GM18517 (cell line): ENCODE data around the gene SLC4A9.
A peak's percentile ranks its signal among the peaks of the same experiment; 100 is the strongest.
"Not testable (repeated sequence)": the region's sequence is repeated elsewhere in the genome, so short reads cannot be mapped to it uniquely, and the experiment has no call there.

Experiments used
- ATAC-seq: cut with Tn5 transposase; IDR thresholded peaks from one replicate; pipeline ENCODE4 v1.9.1; 2021; ENCODE audit warnings: mild to moderate bottlenecking, moderate library complexity; ENCODE audit not compliant: unreplicated experiment

SLC4A9 gene

DNA sequence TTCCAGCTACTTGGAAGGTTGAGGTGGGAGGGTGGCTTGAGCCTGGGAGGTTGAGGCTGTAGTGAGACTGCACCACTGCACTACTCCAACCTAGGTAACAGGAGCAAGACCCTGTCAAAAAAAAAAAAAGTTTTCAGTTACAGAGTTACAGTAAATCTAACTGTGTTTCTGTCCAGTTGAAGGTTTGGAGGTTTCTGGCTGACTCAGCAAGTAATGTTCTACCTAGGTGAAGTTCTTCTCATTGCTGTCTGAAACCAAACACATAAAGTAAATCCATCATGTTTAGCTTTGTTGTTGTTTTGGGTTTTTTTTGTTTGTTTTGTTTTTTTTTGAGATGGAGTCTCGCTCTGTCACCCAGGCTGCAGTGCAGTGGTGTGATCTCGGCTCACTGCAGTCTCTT is 33.7 kb downstream of the SLC4A9 start:
- ATAC-seq: no peak

DNA sequence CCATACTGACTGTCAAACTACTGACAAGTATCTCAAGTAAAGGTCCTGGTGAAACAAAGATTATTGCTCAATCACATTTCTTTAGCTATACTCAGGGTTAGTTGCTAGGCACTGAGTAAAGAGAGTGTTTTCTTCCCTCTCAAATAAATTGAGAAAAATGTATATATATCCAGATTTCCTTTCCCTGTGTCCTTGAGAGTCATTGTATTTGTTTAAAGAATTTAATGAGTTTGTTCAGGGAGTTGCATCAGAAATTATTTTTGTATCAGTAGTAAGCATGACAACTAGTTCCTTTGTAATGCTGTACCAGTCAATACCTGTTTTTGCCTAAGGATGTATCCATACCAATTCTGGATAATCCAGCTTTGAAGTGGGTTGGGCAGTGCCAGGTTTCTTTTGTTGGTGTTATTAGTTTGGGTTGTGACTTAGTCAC is 38.4 kb downstream of the SLC4A9 start:
- ATAC-seq: no peak

DNA sequence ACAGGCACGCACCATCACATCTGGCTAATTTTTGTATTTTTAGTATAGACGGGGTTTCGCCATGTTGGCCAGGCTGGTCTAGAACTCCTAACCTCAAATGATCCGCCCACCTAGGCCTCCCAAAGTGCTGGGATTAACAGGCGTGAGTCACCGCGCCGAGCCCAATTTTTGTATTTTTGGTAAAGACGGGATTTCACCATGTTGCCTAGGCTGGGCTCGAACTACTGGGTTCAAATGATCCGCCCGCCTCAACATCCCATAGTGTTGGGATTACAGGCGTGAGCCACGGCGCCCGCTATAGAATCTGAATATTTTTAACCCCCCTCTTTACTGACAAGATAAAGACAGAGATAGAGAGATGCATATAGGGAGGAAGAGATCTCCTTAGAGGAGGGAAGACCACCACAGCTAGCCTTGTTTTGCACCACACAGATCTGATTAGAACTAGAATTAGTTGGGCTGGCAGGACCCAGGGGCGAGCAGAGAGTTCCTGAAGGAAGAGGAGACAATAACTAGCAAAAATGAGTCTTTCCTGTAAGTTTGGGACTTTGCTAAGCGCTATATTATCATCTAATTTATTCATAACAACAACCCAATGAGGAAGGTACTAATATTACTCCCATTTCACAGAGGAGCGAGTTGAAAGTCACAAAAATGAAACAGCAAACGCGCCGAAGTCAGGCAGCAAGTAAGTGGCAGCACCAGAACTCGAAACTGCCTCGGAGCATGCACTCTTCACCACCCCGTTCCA is 40.2 kb downstream of the SLC4A9 start:
- ATAC-seq: no peak

DNA sequence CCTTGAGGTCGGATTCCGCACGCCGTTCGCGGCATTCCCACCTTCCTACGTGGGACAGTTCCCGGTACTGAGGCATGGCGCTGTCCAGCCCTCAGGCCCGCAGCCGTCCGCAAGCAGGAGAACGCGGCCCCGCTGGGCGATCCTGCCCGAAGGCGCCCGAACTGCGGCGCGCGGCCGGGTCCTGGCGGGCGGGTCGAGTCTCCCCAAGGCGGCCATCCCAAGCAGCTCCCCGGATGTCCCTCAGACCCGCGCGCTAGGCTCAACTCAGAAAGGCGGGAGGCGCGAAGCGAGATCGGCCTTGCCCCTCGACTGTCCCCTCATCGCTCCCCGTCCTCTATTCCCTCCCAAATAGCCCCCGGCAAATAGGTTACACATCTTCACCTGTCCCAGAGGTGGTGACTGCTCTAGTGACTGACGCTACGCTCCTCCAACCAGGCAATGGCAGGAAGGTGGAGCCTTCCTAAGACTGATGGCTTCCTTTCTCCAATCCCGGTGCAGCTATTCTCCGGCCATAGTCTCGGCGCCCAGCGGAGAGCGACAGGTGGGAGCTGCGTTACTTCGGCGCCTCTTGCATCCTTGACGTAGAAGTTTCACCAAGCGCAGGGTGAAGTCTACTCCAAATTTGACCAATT is 40.9 kb downstream of the SLC4A9 start:
- ATAC-seq: peak; percentile 72

DNA sequence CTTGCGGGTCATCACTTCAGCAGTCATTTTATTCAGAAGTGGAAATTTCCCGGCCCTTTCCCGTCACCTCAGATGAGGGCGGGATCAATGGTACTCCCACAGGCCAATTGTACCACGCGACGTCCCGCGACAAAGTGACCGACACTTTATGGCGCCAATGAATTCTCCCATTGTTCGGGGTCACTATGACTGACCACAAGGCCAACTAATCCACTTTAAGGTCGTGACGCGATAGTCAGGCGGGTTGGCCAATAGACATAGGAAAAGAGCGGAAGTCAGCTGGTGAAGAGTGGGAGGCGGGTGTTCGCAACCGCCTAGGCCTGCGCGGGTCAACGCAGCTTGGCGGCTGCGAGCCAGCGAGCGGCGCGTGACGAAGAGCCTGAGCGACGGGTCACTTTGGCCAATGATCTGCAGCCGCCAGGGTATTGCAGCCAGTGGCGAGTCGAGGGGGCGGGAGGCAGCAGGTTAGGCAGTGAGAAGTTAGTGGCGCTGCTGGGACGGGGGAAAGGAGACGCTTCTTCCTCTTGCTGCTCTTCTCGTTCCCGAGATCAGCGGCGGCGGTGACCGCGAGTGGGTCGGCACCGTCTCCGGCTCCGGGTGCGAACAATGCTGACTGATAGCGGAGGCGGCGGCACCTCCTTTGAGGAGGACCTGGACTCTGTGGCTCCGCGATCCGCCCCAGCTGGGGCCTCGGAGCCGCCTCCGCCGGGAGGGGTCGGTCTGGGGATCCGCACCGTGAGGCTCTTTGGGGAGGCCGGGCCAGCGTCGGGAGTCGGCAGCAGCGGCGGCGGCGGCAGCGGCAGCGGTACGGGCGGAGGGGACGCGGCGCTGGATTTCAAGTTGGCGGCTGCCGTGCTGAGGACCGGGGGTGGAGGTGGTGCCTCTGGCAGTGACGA is 41.6 kb downstream of the SLC4A9 start, which contains the start of gene ANKHD1:
TSS of gene ANKHD1 (plus strand) at position 472 of the 896 bp plus-strand sequence. CDS start at position 607, 135 bp downstream.
- peak; percentile 92 for ATAC-seq

DNA sequence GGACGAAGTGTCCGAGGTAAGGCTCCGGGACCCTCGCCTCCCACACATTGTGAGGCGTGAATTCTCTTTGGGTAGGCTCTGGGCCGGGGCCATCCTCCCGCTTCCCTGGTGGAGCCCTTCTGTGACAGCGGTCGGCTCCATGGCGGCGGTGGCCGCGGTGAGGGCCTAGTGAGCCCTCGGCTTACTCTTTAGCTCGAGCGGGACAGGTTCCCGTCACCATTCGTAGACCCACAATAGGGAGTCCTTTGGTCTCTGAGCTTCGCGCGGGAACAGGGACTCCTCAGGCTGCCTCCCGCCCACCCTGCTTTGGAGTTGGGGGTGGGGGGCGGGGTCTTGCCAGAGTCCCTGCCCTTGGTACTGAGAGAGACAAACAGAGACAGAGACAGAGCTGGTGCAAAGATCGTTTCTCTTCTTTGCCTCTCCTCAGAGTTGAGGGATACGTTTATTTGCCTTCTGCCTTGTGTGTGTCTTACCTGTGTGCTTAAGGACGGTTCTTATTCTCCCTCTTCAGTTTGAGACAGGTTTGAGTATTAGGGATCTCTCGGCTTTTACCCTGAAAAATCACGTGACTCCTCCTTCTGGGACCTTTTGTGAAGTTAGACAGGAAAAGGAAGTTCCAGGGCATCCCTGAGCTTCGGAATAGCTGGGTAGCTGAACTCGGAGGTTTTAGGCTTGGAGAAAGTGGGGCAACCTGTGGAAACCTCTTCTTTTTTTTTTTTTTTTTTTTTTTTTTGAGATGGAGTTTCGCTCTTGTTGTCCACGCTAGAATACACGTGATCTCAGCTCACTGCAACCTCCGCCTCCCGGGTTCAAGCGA is 42.5 kb downstream of the SLC4A9 start:
- ATAC-seq: peak; percentile 0

DNA sequence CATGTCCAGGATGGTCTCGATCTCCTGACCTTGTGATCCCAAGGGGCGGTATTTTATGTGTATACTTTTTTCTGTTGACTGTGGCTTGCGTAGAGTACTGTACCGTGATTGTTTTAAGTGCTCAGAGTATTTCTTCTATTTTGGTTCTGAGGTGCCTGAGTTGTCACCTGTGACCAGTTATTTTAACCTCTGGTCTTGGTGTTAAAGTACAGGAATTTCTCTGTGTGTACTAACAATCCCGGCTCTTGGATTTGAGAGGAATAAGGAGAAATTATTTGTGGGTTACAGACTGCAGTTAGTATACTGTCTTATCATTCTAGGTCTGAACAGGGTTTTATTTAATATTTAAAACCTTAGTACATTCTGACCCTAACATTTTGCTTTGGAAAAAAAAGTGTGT is 43.6 kb downstream of the SLC4A9 start:
- no peak for ATAC-seq

DNA sequence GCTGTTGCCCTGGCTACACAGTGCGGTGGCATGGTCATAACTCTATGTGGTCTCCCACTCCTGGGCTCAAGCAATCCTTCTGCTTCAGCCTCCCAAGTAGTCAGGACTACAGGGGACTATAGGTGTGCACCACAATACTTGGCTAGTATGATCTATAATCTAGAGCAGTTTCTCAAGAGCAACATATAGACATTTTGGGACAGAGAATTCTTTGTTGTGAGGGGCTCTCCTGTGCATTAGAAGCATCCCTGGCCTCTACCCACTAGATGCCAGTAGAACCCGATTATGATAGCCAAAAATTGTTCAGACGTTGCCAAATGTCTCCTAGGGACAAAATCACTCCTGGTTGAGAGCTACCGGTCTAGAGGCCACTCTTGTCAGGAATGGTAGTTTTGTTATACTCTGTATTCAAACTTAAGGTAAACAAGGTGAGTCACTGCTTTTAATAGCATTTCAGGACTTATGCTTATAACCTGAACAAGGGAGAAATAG is 48.8 kb downstream of the SLC4A9 start:
- no peak for ATAC-seq

DNA sequence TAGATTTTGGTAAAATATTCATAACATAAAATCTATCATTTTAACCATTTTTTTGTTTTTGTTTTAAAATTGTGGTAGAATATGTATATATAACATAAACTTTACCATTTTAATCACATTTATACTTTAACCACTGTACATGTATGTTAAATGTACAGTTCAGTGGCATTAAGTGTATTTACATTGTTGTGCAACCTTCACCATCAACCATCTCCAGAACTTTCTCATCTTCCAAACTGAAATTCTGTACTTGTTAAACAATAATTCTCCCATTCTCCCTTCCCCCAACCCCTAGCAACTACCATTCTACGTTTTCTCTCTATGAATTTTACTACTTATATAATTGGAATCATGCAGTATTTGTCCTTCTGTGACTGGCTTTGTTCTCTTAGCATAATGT is 53.2 kb downstream of the SLC4A9 start:
- ATAC-seq: no peak

DNA sequence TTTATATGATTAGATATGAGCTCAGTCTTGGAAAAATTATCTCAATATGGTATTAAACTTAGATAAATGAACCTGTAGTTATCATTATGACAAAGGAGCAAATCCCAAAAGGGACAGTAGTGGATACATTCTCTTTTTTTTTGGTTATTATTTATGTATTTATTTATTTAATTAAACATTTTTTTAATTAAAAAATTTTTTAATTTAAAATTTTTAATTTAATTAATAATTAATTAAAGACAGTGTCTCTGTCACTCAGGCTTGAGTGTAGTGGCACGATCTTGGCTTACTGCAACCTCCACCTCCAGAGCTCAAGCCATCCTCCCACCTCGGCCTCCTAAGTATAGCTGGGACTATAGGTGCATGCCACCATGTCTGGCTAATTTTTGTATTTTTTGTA is 57.2 kb downstream of the SLC4A9 start:
- ATAC-seq: no peak

DNA sequence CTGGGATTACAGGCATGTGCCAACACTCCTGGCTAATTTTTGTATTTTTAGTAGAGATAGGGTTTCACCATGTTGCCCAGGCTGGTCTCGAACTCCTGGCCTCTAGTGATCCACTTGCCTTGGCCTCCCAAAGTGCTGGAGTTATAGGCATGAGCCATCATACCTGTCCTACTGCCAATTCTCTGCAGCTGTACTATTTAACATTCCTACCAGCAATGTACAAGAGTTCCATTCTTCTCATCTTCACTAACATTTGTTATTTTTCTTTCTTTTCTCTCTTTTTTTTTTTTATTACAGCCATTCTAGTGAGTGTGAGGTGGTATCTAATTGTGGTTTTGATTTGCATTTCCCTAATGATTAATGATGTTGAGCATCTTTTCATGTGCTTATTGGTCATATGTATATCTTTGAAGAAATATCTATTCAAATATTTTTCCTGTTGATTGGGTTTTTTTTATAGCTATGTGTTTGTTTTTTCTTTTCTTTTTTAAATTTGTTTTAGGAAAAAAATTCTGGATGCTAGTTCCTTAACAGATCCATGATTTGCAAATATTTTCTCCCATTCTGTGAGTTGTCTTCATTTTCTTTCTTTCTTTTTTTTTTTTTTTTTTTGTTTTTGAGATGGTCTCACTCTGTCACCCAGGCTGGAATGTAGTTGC is 59.0 kb downstream of the SLC4A9 start:
- ATAC-seq: no peak

DNA sequence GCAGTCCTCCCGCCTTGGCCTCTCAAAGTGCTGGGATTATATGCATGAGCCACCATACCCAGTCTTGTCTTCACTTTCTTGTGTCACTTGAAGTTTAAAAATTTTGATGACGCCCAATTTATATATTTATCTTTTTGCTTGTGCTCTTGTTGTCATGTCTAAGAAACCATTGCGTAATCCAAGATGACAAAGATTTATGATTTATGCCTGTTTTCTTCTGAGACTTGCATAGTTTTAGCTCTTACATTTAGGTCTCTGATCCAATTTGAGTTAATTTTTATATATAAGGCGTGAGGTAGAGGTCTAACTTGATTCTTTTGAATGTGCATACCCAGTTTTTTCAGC is 60.2 kb downstream of the SLC4A9 start:
- ATAC-seq: no peak

DNA sequence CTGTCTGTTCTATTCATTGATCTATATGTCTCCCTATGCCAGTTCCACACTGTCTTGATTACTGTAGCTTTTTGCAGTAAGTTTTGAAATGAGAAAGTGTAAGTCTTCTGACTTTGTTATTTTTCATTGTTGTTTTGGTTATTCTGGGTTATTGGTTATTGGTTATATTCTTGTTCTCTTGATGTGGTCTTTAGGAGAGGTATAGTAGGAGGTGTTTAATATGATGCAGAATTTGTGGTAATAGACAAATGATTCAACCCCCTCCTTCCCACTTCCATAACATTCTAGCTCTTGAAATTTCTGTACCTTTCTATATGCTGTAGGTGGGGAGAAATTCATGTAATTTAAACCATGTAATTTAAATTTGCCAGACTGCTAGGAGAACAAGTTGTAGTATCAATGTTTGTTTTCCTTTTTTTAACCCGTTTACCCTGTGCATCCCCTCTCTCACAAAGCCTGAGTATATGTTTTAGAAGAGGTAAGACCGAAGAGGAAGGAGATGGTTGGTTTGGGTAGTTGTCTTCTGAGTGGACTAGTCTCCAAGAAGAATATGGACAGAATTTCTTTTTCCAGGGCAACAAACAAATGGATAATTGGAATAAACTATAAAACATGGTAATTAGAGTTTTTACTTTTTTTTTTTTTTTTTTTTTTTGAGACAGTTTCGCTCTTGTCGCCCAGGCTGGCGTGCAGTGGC is 60.8 kb downstream of the SLC4A9 start:
- no peak for ATAC-seq

DNA sequence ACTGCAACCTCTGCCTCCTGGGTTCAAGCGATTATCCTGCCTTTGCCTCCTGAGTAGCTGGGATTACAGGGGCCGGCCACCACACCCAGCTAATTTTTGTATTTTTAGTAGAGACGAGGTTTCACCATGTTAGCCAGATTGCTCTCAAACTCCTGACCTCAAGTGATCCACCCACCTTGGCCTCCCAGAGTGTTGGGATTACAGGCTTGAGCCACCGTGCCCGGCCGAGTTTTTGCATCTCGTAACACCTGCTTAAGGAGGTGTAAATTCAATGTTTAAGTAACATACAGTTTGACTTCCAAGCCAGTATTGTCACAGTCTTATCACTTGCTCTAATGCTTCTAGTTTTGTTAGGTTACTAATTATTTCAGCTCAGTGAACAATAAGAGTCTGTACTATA is 61.4 kb downstream of the SLC4A9 start:
- not testable (repeated sequence) for ATAC-seq

DNA sequence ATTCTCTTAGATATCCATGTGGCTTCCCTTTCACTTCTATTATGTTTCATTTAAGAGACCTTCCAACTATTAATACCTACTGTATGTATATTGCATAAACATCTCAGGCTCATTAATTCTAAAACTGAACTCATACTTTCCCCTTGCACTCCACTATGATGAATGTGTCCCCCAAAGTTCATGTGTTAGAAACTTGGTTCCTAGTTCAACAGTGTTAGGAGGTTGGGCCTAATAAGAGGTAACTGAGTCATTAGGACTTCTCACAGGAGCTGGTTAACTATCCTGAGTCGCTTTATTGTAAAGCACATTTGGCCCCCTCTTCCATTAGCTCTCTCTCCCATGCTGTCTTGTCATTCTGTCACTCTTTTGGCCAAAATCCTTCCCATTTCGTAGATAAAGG is 63.6 kb downstream of the SLC4A9 start:
- no peak for ATAC-seq

DNA sequence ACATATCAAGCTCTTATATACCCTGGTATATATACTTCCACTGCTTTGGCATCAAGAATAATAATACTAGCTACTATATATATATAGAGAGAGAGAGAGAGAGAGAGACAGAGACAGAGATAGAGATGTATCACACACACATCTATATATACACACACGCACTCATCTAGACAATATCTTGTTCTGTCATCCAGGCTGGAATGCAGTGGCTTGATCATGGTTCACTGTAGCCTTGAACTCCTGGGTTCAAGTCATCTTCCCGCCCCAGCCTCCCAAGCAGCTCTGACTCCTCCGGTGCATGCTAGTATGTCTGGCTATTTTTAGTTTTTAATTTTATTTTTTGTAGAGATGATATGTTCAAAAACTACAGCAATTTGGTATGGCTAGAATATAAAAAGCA is 64.1 kb downstream of the SLC4A9 start:
- ATAC-seq: no peak
